Epithelial cell of esophagus (primary cell): Measurements from ENCODE around the gene YIF1B.
"Not testable (repeated sequence)": the region's sequence is repeated elsewhere in the genome, so short reads cannot be mapped to it uniquely, and the experiment has no call there.

Source experiments
- DNase-seq: peaks from one replicate; pipeline ENCODE4 v3.0.0; 2010; ENCODE audit warnings: low read depth
- H3K4me3 ChIP-seq: 2 replicates; pipeline ENCODE4 v1.5.1; 2011; ENCODE audit warnings: mild to moderate bottlenecking, low read length, control low read depth
- CTCF ChIP-seq: IDR thresholded peaks from 2 replicates; pipeline ENCODE4 v1.5.1; 2011; ENCODE audit warnings: low read depth, mild to moderate bottlenecking, low read length, control low read depth, inconsistent platforms; ENCODE audit not compliant: insufficient read depth; ENCODE audit errors: missing control alignments

Gene YIF1B

GRCh38 chr19:38266981-38267597 lies 48.7 kb downstream of the YIF1B start:
- peak; percentile 81 for DNase-seq
- H3K4me3 ChIP-seq, result peak overlapping the region; percentile 99
- TF ChIP-seq CTCF, result no peak

- H3K4me3 ChIP-seq, result peak overlapping the region; percentile 99
- TF ChIP-seq CTCF, result no peak
- peak; percentile 48 for DNase-seq
These were observed 49.8 kb downstream of the YIF1B start for GRCh38 chr19:38265921-38266429.

- peak overlapping the region; percentile 99 for H3K4me3 ChIP-seq
- TF ChIP-seq CTCF, result peak; percentile 10
- DNase-seq, result peak; percentile 66
These were observed 50.4 kb downstream of the YIF1B start for GRCh38 chr19:38265213-38265861.

- no peak for DNase-seq
- peak within 1 kb of the TSS; percentile 99 for H3K4me3 ChIP-seq
- no peak for TF ChIP-seq CTCF
These were observed 51.1 kb downstream of the YIF1B start, which contains the start of gene SPINT2 for GRCh38 chr19:38264486-38265212. Gene SPINT2 (plus strand): TSS chr19:38264573. CDS start chr19:38264893, 320 bp downstream.

- DNase-seq, result peak; percentile 97
- no peak for TF ChIP-seq CTCF
- peak overlapping the region; percentile 99 for H3K4me3 ChIP-seq
These were observed 51.9 kb downstream of the YIF1B start for GRCh38 chr19:38263689-38264485.

GRCh38 chr19:38262585-38263268 lies 53.0 kb downstream of the YIF1B start:
- DNase-seq, result no peak
- no peak for TF ChIP-seq CTCF
- H3K4me3 ChIP-seq, result no peak overlapping the region

- DNase-seq, result not testable (repeated sequence)
These were observed 53.8 kb downstream of the YIF1B start for GRCh38 chr19:38261942-38262341.

More at GRCh38 chr19:38261942-38262341, 53.8 kb downstream of the YIF1B start:
- not testable (repeated sequence) for H3K4me3 ChIP-seq
